ENCODE data around the gene ANXA5. TPM values are rescaled to one million over a fixed set of nuclear protein-coding genes. Genes with fewer than 3 reads are reported as not detected.

Gene ANXA5
- polyA plus RNA-seq, 1 experiment: 591 TPM

DNA sequence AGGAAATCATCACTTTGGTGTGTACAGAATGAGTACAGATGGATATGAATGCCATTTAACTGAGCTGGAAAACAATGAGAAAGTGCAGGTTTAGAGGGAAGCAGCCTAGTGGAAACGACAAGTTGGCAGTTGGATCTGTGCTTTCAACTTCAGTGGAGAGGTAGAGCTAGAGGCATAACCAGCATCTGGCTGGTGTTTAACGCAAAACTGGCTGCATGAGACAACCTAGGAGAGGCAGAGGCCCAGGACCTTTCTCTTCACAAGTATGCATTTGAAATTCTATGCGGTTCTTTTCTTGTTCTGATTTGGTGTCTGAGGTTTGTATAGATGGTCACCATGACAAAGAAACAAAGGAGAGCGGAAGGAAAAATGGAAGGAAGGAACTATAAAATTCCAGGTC is 63.1 kb downstream of the ANXA5 start:
- ChIA-PET POLR2A (no interaction called here), CTCF (no interaction called here)
- Histone ChIP-seq H3K27me3 (ENCODE audit: control insufficient read depth, insufficient read depth, low read length) (no peaks in the 10 kb centered on the region; the same call in 1 of the 2 replicates), H3K36me3 (ENCODE audit: control insufficient read depth, insufficient read depth, low read length) (no peaks in the 10 kb centered on the region), H3K4me3 (ENCODE audit: low read depth, low read length) (no peak overlapping the region)
- no peak for DNase-seq (ENCODE audit: low read depth)
- TF ChIP-seq, protein P1, sequence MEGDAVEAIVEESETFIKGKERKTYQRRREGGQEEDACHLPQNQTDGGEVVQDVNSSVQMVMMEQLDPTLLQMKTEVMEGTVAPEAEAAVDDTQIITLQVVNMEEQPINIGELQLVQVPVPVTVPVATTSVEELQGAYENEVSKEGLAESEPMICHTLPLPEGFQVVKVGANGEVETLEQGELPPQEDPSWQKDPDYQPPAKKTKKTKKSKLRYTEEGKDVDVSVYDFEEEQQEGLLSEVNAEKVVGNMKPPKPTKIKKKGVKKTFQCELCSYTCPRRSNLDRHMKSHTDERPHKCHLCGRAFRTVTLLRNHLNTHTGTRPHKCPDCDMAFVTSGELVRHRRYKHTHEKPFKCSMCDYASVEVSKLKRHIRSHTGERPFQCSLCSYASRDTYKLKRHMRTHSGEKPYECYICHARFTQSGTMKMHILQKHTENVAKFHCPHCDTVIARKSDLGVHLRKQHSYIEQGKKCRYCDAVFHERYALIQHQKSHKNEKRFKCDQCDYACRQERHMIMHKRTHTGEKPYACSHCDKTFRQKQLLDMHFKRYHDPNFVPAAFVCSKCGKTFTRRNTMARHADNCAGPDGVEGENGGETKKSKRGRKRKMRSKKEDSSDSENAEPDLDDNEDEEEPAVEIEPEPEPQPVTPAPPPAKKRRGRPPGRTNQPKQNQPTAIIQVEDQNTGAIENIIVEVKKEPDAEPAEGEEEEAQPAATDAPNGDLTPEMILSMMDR (IDR thresholded peaks at IDR 0.05; ENCODE audit: insufficient read depth, low read depth, low read length): no peak

DNA sequence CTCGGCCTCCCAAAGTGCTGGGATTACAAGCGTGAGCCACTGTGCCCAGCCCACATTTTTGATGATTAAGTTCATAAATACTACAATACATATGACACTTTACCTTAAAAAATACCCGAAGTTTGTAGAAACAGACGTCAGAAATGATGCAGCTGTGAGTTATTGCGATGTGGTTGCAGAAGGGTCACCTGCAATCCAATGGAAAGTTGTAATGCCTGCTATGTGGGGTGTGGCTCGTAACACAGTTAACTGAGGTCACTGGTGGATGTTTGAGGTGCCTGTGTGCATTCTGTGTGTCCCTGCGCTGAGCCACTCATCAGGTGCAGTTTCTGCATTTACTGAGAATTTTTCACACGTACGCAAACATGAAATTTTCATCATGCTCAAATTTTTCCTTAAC is 64.1 kb downstream of the ANXA5 start:
- H3K36me3 ChIP-seq (ENCODE audit: control insufficient read depth, insufficient read depth, low read length): no peaks in the 10 kb centered on the region
- H3K4me3 ChIP-seq (ENCODE audit: low read depth, low read length): no peak overlapping the region
- DNase-seq (ENCODE audit: low read depth): no peak
- CTCF ChIA-PET: no interaction called here
- POLR2A ChIA-PET: no interaction called here
- TF ChIP-seq, protein P1 (IDR thresholded peaks at IDR 0.05; ENCODE audit: insufficient read depth, low read depth, low read length): no peak
- no peaks in the 10 kb centered on the region; the same call in 1 of the 2 replicates for H3K27me3 ChIP-seq (ENCODE audit: control insufficient read depth, insufficient read depth, low read length)

Other genes with a start within 250 kb of the ANXA5 start
- gene SMIM43, start 68.2 kb upstream of the ANXA5 start, polyA plus RNA-seq (2011; rRNA removed): 0.27 and 0.47 TPM in 2 replicates
- 14.3 and 21.8 TPM in 2 replicates for gene EXOSC9, start 104.3 kb upstream of the ANXA5 start, polyA plus RNA-seq (2011; rRNA removed)
- gene CCNA2, start 126.9 kb upstream of the ANXA5 start, polyA plus RNA-seq (2011; rRNA removed): 26.8 and 39.7 TPM in 2 replicates
- 15.0 and 19.6 TPM in 2 replicates for gene BBS7, start 173.5 kb upstream of the ANXA5 start, polyA plus RNA-seq (2011; rRNA removed)

All from BJ (cell line).